Measurements from ENCODE around the gene AK2.
A peak's percentile ranks its signal among the peaks of the same experiment; 100 is the strongest.

DNA sequence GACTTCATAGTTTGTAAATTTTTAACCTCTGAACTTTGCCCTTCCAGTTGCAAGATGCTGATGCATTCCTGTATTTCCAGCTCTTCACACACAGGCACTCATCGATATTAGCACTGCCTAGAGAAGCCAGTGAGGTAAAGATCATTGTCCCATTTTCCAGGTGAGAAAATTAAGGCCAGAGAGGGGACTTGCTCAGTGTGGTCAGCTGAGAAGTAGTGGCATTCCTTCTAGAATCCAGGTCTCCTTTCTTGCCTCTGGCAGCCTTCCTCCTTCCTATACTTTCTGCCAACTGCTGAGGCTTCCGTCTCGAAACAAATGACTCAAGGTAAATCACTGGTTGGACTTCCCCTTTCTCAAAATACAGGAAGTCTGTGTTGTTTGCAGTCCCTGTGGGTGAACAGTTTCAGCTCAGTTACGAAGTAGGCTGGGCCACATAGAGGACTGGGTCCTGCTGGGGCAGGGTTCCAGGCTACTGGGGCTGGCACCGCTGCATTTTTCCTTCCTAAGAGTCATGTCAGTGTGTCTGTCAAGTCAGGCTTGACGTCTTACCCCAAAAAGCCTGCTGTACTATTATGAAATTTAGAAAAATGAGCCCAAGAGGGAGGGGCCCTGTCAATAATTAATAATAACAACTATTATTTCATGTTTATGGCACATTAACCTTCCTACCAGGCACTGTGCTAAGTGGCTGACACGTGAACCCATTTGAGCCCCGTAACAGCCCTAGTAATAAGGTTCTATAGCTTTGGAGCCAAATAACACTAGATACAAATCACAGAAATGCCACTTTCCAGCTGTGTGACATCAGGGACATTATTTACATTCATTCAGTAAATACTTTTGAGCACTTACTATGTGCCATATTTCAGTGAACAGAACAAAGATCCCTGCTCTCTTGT, 55.4 kb downstream of the AK2 start:
- peak; percentile 100 for TF ChIP-seq SPI1 (IDR thresholded peaks at IDR 0.05; ENCODE audit: borderline replicate concordance, low read depth)
- no peak for TF ChIP-seq CTCF (IDR thresholded peaks at IDR 0.05; ENCODE audit: insufficient read depth, low read length)
- TF ChIP-seq, protein P1, sequence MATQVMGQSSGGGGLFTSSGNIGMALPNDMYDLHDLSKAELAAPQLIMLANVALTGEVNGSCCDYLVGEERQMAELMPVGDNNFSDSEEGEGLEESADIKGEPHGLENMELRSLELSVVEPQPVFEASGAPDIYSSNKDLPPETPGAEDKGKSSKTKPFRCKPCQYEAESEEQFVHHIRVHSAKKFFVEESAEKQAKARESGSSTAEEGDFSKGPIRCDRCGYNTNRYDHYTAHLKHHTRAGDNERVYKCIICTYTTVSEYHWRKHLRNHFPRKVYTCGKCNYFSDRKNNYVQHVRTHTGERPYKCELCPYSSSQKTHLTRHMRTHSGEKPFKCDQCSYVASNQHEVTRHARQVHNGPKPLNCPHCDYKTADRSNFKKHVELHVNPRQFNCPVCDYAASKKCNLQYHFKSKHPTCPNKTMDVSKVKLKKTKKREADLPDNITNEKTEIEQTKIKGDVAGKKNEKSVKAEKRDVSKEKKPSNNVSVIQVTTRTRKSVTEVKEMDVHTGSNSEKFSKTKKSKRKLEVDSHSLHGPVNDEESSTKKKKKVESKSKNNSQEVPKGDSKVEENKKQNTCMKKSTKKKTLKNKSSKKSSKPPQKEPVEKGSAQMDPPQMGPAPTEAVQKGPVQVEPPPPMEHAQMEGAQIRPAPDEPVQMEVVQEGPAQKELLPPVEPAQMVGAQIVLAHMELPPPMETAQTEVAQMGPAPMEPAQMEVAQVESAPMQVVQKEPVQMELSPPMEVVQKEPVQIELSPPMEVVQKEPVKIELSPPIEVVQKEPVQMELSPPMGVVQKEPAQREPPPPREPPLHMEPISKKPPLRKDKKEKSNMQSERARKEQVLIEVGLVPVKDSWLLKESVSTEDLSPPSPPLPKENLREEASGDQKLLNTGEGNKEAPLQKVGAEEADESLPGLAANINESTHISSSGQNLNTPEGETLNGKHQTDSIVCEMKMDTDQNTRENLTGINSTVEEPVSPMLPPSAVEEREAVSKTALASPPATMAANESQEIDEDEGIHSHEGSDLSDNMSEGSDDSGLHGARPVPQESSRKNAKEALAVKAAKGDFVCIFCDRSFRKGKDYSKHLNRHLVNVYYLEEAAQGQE (IDR thresholded peaks at IDR 0.05; ENCODE audit: insufficient replicate concordance, low read depth): no peak
- TF ChIP-seq POLR2AphosphoS5 (IDR thresholded peaks at IDR 0.05; ENCODE audit: low read depth): 0 out of 2 replicates have a peak, but pooled peaks have one; percentile 28

Measured in HL-60 (cell line).